Suppressor macrophage treated with lipopolysaccharide for 1 hour (primary cell): Measurements from ENCODE around the gene CLK3.
"Not testable (repeated sequence)": the region's sequence is repeated elsewhere in the genome, so short reads cannot be mapped to it uniquely, and the experiment has no call there.

ENCODE experiments used
- DNase-seq, 3 donors: peaks; one replicate each; pipeline ENCODE4 v3.0.0-alpha.2; 2020 to 2022

The CLK3 gene

GRCh38 chr15:74646480-74646879, 30.8 kb downstream of the CLK3 start:
- DNase-seq, result no peak

DNA sequence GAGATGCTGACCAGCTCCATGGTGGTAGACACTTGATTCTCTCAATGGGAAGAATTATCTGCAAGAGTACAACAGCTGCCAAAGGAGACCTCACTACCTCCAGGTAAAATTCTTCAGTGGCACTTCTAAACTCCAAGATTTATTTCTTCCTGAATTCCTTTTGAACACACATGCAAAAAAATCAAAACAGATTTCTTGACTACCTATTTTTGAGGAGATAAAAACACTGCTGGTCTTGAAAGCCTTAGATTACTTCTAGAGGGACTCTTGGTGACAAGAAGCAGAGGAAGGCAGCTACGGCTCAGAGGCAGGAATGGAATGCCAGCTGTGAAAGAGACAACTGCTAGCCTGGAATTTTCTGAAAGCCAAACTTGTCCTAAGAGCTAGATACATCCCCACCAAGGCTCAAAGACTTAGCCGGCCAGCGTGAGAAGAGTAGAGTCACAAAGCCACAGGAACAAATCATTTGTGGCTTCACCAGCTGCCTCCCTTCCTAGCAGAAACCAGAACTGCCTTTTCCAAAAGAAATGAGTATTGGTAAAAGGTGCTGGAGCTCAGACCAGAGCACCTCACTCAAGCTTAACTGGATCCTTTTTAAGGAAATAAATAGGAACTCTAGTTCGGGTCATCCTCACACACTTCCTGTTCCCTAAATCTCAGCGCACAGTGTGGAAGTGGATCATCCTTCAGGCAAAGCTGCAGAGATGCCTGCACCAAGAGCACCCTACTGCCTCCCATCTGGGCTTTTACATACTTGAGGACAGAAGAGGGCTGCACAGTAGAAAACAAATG, 32.6 kb downstream of the CLK3 start:
- DNase-seq, result peak; percentile 20 to 46 (median 33)

- DNase-seq, result no peak
These were observed 35.7 kb downstream of the CLK3 start for GRCh38 chr15:74651242-74651741.

DNA sequence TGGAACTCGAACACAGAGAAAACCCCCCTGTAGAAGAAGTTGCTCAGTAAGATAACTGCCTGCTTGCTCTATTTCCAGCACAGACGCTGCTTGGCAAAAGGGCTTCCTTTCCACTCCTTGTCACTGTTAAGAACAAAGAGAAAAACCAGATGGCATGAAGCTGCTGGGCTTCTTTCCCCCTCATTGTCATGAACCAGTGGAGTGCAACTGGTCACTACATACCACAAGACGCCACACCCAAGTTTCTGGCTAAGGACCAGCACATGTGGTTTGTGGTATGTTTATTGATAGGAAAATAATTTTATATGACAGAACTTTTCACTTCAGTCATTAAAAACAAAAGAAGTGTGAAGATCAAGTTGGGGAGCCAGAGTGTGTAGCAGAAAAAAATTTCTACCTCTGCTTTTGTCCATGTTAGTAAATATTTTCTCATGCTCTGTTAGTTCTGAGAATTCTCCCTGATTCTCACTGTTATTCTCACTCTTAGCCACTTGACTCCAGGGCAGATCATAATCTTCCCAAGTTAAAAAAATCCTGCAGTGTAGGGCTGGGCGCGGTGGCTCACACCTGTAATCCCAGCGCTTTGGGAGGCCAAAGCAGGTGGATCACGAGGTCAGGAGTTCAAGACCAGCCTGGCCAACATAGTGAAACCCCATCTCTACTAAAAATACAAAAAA, 37.9 kb downstream of the CLK3 start:
- DNase-seq, result no peak

DNA sequence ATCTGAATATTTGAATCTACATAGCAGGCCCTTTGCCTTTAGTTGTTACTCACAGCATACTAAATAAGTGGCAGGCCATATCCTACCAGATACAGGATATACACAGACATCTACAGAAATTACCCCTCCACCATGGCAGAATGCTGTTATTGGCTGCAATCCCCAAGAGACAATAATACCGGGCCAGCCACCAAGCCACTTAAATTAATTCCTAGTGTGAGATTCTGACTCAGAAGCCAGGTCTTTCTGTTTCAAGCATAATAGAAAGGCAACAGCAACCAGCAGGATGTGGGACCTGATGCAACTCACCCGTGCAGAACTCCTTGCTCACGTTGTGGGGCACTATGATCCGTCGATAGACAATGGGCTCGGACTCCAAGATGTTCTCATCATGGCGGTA, 39.8 kb downstream of the CLK3 start:
- DNase-seq, result no peak

GRCh38 chr15:74656935-74657535, 41.4 kb downstream of the CLK3 start:
- DNase-seq, result no peak

DNA sequence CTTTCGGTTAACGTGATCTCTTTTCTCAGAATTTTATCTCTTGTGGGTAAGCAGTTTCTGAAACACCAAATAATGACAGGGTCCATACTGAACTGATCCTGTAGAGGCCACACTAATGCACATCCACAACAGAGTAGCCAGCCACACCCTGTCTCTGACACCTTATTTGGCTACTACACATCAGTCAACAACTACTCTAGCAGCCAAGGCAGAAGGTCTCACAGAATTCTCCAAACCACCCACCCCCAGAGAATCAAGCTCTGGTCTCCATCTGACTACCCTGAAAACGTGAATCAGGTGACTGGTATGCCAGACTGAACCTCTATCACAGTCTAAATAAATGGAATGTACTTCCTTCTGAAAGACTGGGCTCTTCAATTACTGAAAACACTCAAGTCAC, 42.2 kb downstream of the CLK3 start:
- no peak for DNase-seq

DNA sequence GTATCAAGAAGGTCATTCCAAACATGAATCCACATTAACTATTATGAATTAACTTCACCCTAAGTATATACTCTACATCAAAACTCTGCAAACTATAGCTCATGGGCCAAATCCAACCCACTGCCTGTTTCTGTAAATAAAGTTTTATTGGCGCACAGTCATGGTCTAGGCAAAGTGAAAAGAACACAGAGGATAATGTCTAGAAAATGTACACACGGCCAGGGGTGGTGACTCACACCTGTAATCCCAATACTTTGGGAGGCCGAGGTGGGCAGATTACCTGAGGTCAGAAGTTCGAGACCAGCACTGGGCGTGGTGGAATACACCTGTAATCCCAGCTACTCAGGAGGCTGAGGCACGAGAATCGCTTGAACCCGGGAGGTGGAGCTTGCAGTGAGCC, 45.6 kb downstream of the CLK3 start:
- DNase-seq, result not testable (repeated sequence)

GRCh38 chr15:74662064-74662860, 46.6 kb downstream of the CLK3 start:
- DNase-seq, result no peak

DNA sequence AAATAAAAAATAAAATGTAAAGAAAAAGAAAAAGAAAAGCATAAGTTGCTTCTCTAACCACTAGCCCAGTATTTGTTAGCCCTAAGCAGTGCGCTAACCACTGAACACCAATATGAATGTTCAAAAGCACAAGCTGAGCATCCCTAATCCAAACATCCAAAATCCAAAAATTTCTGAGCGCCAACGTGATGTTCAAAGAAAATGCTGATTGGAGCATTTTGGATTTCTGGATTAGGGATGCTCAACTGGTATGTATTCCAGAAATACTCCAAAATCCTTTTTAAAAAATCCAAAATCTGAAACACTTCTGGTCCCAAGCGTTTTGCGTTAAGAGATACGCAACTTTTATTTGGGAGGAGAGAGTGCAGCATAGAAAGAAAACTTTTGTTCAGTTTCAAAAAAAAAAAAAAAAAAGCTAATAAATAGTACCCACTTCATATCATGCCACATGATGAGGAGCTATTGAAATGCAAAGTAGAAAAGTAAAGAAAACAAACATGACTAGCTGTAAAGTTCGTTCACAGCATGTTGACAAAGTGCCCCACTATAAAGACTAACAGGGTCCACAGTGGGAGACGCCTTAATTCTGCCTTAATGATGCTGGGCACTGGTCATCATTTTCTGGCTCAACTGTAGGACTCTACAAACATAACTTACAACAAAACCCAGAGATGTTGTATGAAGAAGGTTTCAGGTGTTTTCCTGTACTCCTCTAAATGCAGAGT, 47.8 kb downstream of the CLK3 start:
- DNase-seq, result no peak

GRCh38 chr15:74664028-74664616, 48.5 kb downstream of the CLK3 start:
- DNase-seq, result peak; percentile 31 to 55 (median 53)

GRCh38 chr15:74664670-74665069, 49.0 kb downstream of the CLK3 start:
- DNase-seq, result no peak

GRCh38 chr15:74667975-74668374, 52.3 kb downstream of the CLK3 start:
- no peak for DNase-seq

DNA sequence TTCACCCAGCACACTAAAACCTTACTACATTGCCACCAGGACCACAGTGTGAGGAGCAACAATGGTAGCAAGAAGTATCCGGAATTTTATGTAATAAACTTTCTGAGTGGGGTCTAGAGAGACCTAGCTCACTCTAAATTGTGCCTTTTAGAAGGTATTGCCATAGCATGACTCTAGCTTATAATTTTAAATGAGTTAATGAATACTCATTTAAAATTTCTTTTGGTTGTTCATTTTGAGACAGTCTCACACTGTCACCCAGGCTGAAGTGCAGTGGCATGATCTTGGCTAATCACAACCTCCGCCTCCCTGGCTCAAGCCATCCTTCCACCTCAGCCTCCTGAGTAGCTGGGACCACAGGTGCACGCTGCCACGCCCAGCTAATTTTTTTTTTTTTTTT, 54.0 kb downstream of the CLK3 start:
- no peak for DNase-seq

DNA sequence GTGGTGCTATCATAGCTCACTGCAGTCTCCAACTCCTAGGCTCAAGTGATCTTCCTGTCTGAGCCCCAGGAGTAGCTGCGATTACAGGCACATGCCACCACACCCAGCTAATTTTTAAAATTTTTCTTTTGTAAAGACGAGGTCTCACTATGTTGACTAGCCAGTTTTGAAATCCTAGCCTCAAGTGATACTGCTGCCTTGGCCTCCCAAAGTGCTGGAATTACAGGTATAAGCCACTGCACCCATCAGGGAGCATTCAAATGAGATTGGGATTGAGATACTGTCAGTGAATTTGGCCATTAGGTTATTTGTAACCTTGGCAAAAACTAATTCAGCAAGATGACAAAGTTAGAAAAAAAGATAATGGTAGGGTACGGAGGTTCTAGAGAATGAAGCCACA, 58.5 kb downstream of the CLK3 start:
- DNase-seq, result no peak

GRCh38 chr15:74676801-74677200, 61.2 kb downstream of the CLK3 start:
- DNase-seq, result no peak
